GM19468 (cell line): Measurements from ENCODE around the gene CCNYL1.
"Not testable (repeated sequence)": the region's sequence is repeated elsewhere in the genome, so short reads cannot be mapped to it uniquely, and the experiment has no call there.

Source experiments
- ATAC-seq: cut with Tn5 transposase; IDR thresholded peaks from one replicate; pipeline ENCODE4 v1.9.1; 2021; ENCODE audit warnings: mild to moderate bottlenecking, moderate library complexity, moderate number of reproducible peaks; ENCODE audit not compliant: unreplicated experiment; ENCODE audit errors: extremely low read depth

Gene CCNYL1

DNA sequence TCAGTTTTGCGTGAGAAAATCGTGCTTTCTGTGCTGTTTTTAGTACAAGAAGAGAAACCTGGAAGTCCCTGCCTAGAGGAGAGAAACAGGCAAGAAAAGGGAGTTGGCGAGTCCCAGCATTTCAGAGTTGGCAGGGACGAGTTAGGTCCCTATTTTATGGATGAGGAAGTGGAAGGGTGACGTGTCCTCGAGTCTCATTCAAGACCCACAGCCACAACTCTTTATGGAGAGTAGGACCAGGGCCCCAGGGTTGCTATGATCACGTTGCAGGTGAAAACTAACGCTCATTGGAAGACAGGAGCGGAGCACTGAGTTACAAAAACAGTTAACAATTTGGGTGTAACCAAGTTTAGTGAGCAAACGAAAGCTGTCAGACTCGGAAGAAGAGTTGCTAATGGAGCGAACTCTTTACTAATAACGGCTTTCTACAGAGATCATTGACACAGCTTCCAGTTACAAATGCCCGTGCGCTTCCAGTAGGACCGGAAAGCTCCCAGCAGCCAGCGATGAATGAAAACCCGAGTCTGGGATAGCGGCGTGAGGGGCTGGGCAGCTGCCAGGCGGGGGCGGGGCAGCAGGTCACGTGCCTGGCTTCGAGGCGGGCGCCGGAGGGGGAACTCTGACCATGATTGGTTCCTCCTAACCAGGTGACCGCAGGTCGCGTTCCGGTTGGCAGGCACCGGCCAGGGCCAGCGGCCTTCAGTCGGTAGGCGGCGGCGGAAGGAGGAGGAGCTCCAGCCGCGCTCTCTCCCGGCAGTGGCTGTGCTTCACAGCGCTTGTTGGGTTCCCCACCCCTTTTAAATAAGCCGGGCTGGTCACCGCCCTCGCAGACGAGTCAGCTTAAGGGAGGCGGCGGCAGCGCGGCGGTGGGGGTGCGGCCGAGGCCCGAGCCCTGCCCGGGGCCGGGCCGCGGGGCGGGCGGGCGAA, at the start of gene CCNYL1:
CCNYL1 (plus strand) TSS at position 827 of the 927 bp plus-strand sequence. CDS start 257 bp downstream, outside the sequence.
- peak; percentile 96 for ATAC-seq

DNA sequence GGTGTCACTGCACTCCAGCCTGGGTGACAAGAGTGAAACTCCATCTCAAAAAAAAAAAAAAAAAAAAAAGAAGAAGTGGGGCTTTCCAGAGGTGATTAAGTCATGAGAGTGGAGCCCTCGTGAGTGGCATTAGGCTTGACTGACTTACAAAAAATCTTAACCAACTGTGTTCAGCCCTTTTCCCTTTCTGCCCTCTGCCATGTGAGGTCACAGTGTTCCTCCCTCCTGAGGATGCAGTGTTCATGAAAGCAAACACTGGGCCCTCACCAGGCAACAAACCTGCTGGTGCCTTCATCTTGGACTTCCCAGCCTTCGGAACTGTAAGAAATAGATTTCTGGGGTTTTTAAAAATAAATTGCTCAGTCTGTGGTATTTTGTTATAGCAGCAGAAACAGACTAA, 49.2 kb upstream of the CCNYL1 start:
- ATAC-seq = peak; percentile 77

DNA sequence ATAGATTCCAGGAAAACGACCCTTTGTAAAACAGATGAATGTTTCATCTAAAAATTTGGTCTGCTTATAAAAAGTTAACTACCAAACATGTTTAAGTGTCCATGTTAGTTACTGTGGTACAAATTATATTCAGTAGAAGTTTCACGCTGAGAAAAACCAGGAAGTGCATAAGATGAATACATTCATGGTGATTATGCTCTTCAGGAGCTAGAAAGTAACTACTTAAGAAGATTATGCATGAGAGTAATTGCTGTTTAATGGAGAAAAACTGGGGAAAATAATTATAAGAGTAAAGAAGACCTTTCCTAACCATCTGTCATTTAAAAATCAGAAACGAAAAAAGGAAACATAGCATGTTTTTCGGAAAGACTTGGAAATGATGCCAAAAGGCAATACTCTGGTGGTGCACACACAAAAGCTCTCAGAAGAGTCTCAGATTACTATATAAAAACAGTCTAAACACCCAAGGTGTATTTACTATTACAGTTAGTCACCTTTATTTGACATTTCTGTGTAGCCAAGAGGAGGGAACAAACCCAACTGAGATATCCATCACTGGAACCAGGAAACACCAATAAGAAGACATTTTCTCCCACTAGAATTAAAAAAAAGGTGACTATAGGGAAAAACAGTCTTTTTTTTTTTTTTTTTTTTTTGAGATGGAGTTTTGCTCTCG, 47.4 kb upstream of the CCNYL1 start:
- no peak for ATAC-seq

DNA sequence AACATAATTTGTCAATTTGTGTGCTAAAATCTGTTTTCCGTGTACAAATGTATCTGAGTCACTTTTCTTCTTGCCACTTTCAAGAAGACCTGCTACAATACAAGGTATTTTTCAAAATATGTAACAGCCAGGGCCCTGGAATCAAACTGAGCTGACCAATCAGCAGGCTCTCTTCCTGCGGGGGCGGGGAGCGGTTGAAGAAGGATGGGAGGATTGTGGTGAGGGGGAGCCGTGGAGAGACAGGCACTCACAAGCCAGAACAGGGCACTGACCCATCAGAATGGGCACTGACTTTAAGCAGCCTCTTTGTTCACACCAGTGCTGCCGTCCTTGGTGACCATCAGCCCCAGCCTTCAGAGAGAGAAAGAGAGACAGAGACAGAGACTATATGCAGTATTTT, 40.6 kb upstream of the CCNYL1 start:
- ATAC-seq = no peak

DNA sequence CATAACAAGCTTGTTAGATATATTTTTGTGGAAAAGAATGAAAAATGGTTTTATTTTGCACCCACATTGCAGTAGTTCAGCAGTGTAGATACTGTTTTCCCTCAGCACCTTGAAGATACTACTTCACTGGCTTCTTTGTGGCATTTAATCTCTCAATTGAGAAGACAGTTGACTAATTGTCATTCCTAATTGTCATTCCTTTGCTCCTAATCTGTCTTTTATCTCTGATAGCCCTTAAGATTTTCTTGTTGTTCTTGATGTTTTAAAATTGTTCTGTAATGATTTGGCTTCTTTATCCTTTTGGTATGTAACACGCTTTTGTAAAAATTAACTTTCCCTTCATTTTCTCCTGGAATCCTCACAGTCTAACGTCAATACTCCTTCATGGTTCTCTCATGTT, 38.0 kb upstream of the CCNYL1 start:
- ATAC-seq = no peak

DNA sequence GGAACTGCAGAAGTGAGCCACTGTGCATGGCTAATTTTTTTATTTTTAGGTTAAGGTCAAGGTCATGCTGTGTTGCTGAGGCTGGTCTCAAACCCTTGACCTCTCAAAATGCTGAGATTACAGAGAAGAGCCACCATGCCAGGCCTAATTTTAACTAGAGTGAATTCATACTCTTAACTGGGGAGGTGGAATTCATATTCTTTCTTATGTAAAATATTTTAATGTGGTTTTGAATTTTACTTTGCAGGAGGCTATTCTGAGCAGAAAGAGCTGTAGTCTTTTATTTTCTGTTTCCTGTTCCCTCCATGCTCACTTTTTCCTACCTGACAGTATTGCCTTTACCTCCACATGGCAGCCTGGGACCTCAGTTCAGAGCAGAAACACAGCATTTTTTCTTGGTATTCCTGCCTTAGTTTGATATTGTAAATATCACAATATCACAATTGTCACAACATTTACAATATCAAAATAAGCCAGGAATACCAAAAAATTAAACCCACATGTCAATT, 37.1 kb upstream of the CCNYL1 start:
- no peak for ATAC-seq

DNA sequence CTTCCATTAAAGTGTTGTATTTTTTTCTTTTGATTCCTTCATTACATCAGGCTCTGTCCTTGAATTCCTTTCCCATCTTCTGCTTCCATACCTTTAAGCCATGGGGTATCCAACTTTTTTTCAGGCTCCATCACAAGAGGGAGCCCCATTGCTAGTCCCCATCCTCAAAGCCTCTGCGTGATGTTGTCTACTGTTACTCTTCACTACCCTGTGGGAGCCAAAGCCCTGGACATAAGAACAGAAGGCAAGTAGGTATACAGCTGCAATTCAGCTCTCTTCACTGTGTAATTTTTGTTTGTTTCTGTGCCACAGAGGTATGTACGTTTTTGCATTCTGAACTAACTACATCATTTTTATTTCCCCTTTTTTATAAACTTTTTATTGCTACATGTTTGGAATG, 36.6 kb upstream of the CCNYL1 start:
- ATAC-seq = no peak

DNA sequence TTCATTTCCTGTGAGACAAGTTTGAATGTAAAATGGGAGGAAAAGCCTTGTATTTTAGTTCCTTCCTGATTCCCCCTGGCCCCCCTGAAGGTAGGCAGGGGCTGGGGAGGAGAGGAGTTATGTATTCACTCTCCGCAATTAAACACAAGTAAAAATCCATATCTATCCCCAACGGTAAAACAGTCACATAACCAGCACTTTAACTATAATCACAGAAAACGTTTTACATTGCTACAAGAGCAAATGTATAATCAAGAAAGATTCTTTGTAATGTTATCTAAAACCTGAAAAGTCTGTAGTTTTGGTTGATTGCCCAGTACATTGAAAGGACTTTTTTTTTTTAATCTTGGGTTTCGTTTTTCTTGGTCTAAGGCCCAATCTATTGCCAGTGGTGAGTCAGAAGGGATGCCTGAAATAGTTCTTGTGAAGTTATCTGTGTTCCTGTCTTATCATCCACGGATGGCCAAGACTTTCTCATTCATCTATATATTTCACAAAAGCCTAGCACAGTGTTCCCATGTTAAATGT, 34.5 kb upstream of the CCNYL1 start:
- no peak for ATAC-seq

DNA sequence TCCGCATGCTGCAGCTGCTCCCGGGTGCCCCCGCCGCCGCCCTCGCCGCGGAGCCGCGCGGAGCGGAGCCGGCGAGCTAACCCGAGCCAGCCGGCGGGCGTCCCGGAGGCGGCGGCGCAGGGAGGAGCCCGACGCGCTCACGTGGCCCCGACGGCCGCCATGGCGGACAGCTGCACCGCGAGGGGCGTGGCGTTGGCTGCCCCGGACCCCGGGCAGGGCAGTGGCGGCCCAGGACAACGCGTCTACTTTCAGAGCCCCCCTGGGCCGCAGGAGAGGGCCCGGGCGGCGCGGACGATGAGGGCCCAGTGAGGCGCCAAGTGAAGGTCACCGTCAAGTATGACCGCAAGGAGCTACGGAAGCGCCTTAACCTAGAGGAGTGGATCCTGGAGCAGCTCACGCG, 30.0 kb upstream of the CCNYL1 start:
- no peak for ATAC-seq

DNA sequence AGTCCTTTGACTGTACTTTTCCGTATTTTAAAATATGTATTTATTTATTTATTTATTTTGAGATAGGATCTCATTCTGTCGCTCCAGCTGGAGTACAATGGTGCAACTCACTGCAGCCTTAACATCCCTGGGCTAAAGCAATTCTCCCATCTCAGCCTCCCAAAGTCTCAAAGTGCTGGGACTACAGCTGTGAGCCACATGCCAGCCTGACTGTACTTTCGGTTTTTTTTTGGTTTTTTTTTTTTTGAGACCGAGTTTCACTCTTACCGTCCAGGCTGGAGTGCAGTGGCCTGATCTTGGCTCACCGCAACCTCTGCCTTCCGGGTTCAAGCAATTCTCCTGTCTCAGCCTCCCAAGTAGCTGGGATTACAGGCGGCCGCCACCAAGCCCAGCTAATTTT, 28.9 kb upstream of the CCNYL1 start:
- no peak for ATAC-seq

DNA sequence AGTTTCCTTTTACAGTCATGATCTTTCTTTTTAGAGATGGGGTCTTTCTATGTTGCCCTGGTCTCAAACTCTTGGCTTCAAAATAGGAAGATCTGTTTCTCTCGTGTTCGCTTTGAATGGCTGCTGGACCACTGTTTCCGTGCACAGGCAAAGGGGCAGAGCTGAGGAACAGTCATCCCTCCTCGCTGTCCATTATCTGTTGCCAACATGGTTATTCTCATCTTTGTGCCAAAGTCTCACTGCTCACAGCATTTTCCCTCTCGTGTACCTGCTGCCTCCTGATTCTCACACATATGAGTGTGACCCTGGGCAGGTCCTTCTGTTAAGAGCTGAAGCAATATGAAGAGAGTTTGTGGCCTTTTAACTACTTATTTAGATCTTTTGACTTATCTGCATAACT, 28.0 kb upstream of the CCNYL1 start:
- no peak for ATAC-seq

DNA sequence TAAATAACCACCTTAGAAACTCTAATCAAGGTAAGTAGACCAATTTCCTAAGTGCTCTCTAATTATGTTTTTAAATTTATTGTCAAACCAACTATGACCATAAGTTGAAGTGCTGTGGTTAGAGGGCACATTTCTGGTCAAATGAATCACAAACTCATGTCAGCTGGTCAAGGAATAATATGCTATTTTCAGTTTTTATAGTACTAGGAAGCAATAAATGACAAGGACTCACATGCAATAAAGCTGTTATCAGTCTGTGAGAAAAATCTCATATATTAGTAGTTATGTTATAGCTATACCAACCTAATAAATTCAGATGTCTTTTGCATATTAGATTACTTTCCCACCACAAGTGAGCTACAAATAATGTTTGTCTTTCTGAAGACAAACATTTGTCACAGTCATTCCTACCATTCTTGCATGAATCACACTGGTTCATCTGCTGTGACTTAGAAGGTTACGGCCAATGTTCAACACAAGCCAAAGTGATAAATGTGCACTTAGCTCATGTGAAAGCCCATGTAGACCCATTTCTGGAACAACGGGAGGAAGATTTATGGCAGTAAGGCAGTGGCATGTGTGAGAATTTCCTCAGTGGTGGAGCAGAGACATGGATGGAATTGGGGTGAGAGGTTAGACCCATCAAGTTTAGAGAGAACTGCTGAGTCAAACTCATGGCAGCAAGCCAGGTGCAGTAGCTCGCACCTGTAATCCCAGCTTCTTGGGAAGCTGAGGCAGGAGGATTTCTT, 27.4 kb upstream of the CCNYL1 start:
- no peak for ATAC-seq

DNA sequence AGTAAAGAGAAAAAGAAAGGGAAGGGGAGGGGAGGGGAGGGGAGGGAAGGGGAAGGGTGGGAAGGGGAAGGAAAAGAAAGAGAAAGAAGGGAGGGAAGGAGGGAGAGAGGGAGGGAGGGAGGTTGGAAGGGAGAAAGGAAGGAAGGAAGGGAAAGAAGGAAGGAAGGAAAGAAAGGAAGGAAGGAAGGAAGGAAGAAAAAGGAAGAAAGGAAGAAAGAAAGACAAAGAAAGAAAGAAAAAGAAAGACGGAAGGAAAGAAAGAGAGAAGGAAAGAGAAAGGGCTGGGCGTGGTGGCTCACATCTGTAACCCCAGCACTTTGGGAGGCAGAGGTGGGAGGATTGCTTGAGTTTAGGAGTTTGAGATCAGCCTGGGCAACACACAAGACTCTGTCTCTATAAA, 24.6 kb upstream of the CCNYL1 start:
- no peak for ATAC-seq

DNA sequence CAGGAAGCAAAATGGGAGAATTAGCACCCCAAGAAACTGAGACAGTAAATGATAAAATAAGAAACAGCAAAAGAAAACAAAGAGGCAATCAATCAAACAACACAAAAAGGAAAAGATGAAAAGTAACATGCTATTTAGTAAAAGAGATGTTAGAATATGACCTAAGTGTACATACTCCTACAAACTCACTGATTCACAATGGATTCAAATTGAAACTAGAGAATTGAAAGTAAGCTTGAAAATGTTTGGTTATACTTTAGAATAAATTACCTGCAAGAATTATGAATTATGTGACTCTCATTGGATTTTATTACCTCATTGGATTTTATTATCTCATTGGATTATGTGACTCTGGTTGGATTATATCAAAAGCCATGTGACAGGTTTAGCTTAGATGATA, 22.8 kb upstream of the CCNYL1 start:
- no peak for ATAC-seq

DNA sequence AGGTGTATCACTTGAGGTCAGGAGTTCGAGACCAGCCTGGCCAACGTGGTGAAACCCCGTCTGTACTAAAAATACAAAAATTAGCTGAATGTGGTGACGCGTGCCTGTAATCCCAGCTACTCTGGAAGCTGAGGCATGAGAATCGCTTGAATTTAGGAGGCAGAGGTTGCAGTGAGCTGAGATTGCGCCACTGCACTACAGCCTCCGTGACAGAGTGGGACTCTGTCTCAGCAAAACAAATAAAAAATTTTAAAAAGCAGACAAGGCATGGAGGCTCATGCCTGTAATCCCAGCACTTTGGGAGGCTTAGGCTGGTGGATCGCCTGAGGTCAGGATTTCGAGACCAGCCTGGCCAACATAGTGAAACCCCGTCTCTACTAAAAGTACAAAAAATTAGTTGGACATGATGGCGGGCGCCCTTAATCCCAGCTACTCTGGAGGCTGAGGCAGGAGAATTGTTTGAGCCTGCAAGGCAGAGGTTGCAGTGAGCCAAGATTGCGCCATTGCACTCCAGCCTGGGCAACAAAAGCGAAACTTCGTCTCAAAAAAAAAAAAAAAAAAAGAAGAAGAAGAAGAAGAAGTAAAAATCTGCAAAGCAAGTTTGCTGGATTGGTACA, 20.5 kb upstream of the CCNYL1 start:
- ATAC-seq = not testable (repeated sequence)

DNA sequence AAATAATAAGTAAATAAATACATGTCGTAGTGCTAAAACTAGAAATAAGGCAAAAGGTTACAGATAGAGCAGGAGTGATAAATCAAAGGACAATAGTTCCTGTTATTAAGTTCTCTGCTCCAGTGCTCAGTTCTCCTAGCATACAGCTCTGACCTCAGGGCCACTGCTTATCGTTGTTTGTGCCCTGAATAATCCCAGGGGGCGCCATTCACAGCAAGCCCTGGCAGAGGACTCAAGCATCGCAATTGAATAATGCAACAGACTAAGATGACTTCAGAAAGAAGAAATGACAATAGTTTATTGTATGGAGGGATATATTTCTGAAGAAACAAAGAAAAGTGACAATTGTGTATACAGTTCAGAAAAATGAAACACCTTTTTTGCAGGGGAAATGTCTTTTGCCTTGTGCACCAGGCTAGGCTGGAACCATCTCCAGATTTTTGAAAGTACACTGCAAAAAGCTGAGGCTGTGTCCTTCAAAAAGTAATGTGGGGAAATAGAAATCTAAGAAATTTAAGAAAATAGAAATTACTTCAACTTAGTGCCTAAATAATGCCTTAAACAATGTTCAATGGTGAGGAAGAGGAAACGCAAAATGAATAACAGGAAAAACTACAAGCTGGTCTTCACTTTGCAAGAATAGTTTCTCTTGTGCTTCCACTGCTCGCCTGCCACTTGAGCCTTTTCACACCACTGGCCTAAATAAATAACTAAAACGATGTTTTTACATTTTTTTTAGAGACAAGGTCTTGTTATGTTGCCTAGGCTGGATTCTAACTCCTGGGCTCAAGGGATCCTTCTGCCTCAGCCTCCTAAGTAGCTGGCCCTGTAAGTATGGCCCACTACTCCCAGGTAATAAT, 19.0 kb upstream of the CCNYL1 start:
- no peak for ATAC-seq

DNA sequence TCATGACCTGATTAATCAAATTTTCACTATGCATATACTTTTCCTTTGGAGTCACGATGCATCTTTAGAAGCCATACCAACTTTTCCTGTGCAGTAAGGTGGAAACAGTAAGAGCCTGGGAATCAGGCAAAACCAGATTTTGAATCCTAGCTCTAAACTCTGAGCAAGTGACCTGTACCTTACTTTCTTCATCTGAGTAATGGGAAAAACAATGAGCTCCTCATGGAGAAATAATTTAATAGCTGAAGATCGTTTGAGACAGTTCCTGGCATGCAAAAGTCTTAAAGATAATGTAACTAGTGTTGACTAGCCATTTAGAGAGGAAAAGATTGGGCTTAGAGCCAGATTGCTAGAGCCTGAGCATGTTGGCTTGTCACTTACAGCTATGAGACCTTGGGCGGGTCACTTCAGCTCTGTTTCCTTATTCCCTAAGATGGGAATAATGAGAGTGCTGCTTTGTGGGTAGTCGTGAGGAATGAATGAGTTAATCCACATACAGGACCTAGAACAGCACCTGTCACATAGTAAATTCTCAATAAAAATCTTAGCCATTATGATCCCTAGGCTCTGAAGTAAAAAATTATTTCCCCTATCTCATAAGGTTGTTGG, 17.7 kb upstream of the CCNYL1 start:
- ATAC-seq = no peak

DNA sequence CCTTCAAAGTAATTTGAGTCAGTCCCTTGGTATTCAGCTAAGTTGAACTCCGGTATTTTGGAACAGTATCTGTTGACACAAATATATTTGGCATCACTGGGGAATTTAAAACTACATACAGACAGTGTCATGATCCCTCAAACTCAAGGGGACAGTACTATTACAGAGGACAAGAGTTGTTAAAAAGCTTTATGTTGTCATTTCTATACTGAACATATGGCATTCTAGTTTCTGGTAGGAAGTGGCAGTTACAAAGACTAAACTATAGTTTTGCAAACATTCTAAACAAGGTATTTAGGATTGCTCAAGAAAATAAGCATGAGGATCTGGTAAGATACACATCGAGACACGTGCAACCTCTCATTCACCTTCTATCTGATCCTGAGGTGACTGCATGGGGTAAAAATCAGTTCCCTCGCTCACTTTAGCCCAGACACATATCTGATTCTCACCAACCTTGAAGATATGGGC, 16.6 kb upstream of the CCNYL1 start:
- ATAC-seq = no peak

DNA sequence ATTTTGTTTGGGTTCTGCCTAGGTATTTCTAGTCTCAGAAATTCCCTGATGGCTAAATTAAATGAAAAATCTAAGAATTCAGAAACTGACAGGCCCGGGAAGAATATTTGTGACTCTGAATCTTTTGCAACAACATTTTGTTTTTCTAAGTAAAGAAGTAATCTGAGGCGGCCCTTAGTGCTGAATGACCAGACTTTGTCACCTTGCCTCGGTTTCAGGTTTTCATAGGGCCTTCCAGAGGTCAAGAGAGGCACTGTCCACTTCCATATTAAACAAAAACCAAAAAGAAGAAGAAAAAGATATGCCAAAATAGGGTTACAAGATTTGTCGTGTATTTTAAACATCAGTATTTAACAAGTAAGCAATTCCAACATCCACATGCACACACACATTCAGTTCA, 16.1 kb upstream of the CCNYL1 start:
- ATAC-seq = no peak
